Measurements from ENCODE around the gene UBA52.
"Not testable (repeated sequence)": the region's sequence is repeated elsewhere in the genome, so short reads cannot be mapped to it uniquely, and the experiment has no call there.

The UBA52 gene

DNA sequence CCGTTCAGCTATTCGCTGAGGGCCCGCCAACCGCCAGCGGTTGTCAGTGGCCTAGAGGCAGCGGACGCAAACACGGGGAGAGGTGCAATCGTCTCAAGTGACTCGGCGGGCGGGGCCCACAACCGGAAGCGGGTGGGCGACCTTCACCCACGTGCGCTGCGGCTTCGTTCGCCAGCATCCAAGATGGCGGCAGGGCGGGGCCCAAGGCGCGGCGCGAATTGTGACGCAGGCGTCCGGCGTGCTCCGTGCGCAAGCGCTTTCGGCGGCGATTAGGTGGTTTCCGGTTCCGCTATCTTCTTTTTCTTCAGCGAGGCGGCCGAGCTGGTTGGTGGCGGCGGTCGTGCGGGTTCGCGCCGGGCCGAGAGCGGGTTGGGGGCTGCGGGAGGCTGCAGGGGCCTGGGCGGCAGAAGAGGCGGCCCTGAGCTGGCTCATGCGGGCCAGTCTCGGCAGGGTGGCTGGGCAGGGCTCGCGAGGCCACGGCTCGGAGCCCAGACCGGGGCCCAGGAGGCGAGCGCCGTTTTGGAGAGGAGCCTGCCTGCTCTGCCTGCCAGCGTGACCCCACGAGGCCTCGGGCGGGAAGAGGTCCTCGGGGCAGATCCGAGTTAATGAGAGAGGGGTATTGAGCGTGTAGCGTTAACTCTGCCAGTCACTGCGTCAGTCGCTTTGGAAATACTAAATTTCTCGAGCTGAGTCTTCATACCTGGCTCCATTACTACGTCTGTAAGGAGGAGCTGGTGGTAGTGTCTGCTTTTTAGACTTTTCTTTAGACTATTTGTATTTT is at the start of gene UBA52:
Gene UBA52 (plus strand): TSS at position 294 of the 781 bp plus-strand sequence. CDS start 1,444 bp downstream, outside the sequence.
- no peak for TF ChIP-seq CTCF (IDR thresholded peaks at IDR 0.05; ENCODE audit: extremely low read depth, insufficient read depth, missing control alignments)
- peak; percentile 94 for DNase-seq (ENCODE audit: low spot score)
- in situ Hi-C loops (cut with MboI; ENCODE audit: low pct_unique_long_range_greater_than_20kb, low sequenced_read_pairs, unreplicated experiment), result no loop called here

DNA sequence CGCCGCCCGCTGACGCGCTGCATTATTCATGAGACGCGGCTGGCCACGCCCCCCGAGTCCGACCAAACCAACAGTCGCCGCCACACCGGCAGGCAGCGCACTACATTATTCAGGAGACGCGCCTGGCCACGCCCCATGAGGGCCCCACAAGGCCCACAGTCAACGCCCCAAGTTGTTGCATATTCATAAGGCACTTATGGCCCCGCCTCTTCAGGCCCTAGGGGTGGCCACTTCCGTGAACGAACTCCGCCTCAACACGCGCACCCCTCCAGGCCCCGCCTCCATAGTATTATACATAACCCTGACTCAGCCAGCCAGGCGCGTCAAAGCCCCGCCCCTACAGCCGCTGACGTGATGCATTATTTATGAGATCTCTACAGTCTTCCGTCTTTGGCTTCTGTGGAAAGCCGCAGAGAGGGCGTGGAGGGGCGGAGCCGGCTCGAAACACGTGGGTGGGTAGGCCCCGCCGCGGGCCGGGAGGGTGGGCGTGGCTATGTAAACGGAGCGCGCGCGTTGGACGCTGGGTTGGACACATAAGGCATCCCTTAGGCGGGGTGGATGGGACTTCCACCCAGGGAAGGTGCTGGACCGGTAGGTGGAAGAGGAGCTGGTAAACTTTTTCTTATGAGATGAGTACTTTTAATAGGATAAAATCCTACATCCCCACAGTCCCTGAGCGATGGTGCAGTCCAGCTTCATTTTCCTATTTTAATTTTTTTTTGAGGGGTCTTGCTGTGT is 49.4 kb upstream of the UBA52 start:
- in situ Hi-C loops (cut with MboI; ENCODE audit: low pct_unique_long_range_greater_than_20kb, low sequenced_read_pairs, unreplicated experiment), result no loop called here
- no peak for TF ChIP-seq CTCF (IDR thresholded peaks at IDR 0.05; ENCODE audit: extremely low read depth, insufficient read depth, missing control alignments)
- peak; percentile 98 for DNase-seq (ENCODE audit: low spot score)

DNA sequence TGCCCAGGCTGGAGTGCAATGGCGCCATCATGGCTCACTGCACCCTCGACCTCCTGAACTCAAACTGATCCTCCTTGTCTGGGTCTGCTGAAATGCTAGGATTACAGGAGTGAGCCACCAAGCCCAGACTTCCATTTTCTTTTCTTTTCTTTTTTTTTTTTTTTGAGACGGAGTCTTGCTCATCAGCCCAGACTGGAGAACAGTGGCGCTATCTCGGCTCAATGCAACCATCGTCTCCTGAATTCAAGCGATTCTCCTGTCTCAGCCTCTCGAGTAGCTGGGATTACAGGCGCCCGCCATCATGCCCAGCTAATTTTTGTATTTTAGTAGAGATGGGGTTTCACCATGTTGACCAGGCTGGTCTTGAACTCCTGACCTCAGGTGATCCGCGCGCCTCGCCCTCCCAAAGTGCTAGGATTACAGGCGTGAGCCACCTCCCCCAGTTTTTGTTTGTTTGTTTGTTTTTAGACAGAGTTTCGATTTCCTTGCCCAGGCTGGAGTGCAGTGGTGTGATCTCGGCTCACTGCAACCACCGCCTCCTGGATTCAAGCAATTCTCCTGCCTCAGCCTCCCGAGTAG is 48.7 kb upstream of the UBA52 start:
- in situ Hi-C loops (cut with MboI; ENCODE audit: low pct_unique_long_range_greater_than_20kb, low sequenced_read_pairs, unreplicated experiment); DNase-seq (ENCODE audit: low spot score): not testable (repeated sequence)

DNA sequence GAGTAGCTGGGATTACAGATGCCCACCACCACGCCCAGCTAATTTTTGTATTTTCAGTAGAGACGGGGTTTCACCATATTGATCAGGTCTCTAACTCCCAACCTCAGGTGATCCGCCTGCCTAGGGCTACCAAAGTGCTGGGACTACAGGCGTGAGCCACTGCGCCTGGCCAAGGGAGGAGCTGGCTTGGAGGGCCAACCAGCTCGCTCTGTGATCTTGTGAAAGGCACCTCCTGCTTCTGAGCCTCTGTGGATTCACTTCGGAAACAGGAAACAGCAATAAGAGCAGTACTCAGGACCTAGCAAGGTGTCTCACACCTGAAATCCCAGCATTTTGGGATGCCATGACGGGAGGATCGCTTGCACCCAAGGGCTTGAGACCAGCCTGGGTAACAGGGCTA is 47.8 kb upstream of the UBA52 start:
- no peak for TF ChIP-seq CTCF (IDR thresholded peaks at IDR 0.05; ENCODE audit: extremely low read depth, insufficient read depth, missing control alignments)
- DNase-seq (ENCODE audit: low spot score), result no peak
- in situ Hi-C loops (cut with MboI; ENCODE audit: low pct_unique_long_range_greater_than_20kb, low sequenced_read_pairs, unreplicated experiment), result no loop called here

- in situ Hi-C loops (cut with MboI; ENCODE audit: low pct_unique_long_range_greater_than_20kb, low sequenced_read_pairs, unreplicated experiment), result no loop called here
- DNase-seq (ENCODE audit: low spot score), result no peak
- no peak for TF ChIP-seq CTCF (IDR thresholded peaks at IDR 0.05; ENCODE audit: extremely low read depth, insufficient read depth, missing control alignments)
These were observed 45.3 kb upstream of the UBA52 start for GRCh38 chr19:18526316-18526715.

DNA sequence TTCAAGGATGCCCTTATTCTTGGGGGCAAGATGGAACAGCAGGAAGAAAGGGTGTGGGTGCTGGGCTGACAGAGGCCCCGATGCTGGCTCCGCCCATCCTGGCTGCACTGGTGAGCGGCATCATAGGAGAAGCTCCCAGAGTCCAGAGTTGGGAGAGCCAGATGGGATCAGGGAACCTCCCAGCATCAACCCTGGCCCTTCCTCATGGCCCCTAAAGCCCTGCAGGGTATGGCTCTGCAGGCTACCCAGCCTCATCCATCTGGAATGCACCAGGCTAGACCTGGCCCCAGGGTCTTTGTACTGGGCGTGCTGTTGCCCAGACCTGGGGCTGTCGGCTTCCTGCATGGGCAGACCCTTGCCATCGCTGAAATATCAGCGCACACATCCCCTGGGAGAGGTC is 41.9 kb upstream of the UBA52 start:
- in situ Hi-C loops (cut with MboI; ENCODE audit: low pct_unique_long_range_greater_than_20kb, low sequenced_read_pairs, unreplicated experiment), result no loop called here

More for the DNA sequence above, 41.9 kb upstream of the UBA52 start:
- TF ChIP-seq CTCF (IDR thresholded peaks at IDR 0.05; ENCODE audit: extremely low read depth, insufficient read depth, missing control alignments), result no peak
- DNase-seq (ENCODE audit: low spot score), result no peak

All from GM13977 (cell line).